GM19193 (cell line): ENCODE data around the gene ANKRD24.

ENCODE experiments used
- POLR2A ChIP-seq: IDR thresholded peaks from 4 replicates; pipeline ENCODE4 v1.6.1; 2011; ENCODE audit not compliant: insufficient read depth, insufficient read length; ENCODE audit errors: extremely low read depth

Gene ANKRD24

DNA sequence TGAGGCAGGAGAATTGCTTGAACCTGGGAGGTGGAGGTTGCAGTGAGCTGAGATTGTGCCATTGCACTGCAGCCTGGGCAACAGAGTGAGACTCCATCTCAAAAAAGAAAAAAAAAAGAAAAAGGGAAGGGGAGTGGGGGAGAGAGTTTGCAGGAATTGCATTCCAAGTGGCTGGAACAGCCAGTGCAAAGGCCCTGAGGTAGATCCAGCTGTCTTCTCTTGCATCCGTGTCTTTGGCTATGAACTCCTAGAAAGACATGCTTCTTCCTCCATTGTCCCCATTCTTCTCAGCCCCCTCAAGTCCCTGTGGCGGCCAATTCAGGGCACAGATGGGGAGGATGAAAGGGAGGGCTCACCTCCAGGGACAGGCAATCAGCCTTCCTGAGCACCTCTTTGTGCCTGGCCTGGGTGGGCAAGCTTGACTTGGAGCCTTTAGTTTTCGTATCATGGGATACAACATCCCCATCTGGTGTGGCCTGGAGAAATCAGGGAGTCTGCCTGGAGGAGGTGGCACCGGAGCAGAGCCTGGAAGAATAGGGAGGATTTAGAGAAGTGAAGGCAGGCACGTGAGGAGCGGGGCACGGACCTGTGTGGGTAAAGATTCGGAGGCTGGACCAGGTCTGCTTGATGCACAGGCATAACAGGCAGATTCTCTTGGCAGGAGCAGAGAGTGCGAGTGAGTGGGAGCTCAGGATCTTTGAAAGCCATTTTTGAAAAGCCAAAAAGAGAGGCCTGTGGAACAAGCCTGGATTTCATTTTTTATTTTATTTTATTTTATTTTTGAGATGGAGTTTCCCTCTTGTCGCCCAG, 5.0 kb downstream of the ANKRD24 start:
- TF ChIP-seq POLR2A: no peak

DNA sequence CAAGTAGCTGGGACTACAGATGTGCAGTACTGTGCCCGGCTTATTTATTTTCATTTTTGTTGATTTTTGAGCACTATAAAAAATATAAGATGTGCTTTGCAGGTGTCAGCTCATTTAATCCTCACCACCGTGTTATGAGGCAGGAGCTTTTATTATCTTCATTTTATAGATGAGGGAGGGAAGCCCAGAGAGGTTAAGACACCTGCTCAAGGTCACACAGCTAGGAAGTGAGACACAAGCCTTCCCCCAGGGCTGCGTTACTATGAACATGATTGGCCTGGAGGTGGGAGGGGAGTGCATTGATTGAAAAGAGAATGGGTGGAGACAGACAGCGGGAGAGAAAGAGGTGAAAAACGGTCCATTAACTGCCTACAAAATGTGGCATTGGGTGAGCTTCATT, 7.2 kb downstream of the ANKRD24 start:
- TF ChIP-seq POLR2A: no peak

DNA sequence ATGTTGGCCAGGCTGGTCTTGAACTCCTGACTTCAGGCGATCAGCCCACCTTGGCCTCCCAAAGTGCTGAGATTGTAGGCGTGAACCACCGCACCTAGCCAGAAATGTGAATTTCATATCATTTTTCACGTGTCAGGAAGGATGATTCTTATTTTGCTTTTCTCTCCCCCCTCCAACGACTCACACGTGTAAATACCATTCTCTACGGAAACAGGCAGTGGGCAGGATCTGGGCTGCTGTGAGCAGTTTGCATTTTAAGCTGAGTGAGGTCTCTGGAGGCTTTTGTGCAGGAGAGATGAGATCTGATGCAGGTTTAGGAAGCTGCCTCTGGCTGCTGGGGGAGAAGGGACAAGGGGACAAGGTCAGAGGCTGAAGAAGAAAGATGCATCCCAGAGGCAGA, 11.9 kb downstream of the ANKRD24 start:
- no peak for TF ChIP-seq POLR2A

DNA sequence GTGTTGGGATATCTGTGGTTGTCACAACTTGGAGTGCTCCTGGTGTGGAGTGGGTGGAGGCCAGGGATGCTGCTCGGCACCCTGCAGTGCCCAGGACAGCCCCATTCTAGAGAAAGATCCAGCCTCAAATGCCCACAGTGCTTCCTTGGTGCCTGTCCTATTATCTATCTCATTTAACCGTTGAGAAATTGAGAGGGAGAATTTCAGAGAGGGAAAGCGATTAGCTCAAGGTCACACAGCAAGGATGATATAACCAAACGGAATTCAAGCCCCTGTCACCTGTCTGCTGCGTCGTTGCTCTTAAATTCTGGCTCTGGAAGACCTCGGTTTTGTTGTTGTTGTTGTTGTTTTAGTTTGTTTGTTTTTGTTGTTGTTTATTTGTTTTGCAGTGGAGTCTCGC, 13.5 kb downstream of the ANKRD24 start:
- no peak for TF ChIP-seq POLR2A

DNA sequence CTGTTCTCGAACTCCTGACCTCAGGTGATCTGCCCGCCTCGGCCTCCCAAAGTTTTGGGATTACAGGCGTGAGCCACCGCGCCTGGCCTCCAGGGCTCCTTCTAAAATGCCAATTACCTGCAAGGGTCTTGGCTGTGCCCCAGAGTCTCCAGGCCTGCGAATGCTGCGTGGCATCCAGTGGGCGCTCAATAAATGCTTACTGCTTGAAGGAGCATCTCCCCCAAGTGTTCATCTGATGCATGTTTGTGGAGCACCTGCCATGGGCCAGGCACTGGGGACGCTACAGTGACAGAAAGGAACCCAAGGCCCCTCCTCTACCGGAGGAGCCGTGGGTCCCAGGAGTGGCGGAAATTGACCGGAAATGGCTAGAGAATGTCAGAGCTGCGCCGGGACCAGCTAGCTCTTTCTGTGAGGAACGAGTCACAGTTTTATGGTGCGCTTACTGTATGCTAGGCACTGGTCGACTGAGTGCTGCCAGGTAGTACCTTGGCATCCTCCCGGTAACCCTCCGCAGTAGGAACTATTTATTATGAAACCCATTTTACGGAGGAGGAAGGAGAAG, 14.2 kb downstream of the ANKRD24 start:
- TF ChIP-seq POLR2A: no peak

DNA sequence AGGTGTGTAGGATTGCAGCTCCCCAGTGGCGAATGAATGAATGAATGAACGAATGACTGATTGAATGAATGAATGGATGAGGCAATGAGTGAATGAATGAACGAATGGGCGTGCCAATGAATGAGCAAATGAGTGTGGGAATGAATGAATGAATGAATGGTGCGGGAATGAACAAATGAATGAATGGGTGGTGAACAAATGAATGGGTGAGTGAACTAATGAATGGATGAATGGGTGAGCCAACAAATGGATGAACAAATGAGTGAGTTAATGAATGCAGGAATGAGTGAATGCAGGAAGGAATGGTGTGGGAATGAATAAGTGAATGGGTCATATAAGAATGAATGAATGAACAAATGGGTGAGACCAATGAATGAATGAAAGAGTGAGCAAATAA, 14.7 kb downstream of the ANKRD24 start:
- TF ChIP-seq POLR2A: no peak

DNA sequence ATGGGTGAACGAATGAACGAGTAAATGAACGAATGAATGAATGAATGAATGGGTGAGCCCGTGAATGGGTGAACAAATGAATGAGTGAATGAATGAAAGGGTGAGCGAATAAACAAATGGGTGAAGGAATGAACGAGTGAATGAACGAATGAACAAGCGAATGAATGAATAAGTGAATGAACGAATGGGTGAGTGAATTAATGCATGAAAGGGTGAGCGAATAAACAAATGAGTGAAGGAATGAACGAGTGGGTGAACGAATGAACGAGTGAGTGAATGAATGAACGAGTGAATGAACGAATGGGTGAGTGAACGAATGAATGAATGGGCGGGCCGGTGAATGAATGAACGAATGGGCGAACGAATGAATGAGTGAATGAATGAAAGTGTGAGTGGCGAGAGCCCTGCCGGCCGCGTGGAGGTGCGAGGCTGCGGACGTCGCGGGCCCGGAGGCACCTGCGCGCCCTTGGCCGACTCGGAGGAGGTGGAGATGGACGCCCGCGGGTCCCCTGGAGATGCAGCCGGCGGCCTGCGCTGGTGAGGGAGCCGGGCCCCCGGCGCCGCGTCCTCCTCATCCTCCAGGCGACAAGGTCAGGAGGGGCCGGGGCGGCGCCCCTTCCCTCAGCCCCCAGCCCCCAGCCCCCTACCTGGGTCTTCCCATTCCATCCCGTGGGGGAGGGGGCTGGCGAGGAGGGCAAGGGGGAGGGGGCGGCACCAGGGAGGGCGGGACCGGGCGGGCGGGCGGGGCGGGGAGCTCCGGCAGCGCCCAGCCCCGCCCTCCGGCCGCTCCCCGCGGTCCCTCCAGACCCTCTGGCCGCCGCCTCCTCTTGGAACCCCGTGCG, 15.4 kb downstream of the ANKRD24 start:
- no peak for TF ChIP-seq POLR2A

DNA sequence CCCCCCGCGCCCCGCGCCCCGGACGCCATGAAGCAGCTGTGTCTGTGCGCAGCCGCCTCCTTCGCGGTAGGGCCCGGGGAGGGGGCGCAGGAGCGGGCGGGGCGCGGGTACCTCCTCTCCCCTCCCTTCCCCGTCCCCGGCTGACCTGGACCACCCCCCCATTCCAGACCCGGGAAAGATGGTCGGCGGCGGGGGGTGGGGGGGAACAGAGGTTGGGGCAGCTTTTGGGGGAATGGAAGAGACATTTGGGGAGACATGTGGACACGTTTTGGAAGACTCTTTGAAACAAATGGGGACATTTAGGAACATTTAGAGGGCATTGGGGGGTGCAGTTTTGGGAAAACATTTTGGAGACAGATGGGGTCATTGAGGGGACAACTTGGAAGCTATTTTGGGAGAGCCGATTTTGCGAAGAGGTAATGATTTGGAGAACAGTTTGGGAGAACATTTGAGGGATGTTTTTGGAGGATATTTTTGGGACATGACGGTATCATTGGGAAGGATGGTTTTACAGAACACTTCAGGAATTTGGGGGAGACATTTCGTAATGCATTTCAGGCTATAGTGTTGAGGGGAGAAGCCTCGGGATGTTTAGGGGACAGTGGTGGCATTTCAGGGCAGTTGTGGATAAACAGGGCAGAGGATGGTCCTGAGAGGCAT, 16.1 kb downstream of the ANKRD24 start:
- no peak for TF ChIP-seq POLR2A

DNA sequence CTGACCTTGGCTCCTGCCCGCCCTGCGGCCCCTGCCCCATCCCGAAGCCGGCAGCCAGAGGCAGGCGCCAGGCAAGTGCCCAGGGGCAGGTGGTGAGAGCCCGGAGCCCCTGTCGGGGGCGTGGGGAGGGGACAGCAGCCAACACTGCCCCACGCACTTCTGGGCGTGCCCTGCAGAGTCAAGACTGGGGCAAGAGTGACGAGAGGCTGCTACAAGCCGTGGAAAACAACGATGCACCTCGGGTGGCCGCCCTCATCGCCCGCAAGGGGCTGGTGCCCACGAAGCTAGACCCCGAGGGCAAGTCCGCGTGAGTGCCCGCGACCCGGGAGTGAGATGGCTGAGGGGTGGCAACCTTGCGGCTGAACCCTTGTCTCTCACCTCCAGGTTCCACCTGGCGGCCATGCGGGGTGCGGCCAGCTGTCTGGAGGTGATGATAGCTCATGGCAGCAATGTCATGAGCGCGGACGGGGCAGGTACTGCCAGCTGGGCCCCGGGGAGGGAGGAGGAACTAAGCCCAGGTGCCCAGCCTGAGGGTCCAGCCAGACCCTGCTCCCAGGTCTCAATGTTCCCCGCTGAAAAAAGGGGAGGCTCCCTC, 17.3 kb downstream of the ANKRD24 start:
- no peak for TF ChIP-seq POLR2A

DNA sequence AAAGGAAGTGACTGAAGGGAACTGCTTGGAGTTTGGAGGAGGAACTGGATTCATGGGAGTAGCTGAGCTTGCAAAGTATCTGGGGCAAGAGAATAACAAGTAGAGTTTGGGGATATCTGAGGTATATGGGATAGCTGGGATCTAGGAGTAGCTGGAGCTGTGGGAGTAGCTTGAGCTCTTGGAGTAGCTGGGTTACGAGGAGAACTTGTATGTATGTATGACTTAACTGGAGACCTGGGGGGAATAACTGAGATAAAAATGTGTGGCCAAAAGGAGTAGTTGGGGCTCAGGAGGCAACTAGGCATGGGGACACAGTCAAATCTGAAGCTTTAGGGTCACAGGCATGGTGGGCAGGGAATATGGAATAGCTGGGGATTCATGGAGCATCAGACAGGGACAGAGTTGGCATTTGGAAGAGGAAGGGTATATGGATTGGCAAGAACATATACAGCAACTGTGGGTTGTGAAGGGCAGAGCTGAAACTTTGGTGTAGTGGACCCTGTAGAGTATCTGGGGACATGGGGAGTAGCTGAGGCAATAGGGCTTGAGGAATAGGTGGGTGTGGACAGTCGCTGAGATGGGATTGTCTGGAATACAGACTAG, 18.6 kb downstream of the ANKRD24 start:
- TF ChIP-seq POLR2A: no peak

DNA sequence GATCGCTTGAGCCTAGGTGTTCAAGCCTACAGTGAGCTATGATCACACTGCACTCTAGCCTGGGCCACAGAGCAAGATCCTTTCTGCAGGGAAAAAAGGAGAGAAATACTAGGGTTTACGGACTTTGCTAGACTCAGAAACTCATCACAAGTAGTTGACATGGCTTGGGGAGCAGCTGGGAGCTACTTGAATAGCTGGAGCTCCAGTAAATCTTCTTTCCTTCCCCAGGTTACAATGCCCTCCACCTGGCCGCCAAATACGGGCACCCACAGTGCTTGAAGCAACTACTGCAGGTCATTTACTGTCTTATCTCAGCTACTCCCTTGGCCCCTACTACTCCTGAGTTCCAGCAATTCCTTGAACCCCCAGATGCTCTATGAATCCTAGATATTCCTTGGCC, 19.3 kb downstream of the ANKRD24 start:
- TF ChIP-seq POLR2A: no peak

DNA sequence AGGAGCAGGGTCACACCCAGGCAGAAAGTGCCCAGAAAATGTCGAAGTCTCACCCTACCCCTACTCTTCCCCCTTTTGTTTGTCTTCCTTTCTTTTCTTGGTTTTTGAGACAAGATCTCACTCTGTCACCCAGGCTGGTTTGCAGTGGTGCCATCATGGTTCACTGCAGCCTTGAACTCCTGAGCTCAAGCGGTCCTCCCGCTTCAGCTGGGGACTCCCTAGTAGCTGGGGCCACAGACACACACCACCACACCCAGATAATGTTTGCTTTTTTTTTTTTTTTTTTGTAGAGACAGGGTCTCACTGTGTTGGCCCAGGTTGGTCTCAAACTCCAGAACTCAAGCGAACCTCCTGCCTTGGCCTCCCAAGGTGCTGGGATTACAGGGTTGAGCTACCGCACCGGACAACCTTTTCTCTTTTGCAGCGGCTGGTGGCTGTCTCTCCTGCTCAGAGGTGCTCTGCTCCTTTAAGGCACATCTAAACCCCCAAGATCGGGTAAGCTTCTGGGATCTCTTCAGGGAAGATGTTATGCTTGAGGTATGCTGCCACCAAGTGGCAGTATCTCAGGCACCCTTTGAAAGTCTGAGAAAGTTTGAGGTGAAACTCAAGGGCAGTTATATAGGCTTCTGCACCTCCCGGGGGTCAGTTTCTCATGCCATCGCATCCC, 24.5 kb downstream of the ANKRD24 start:
- no peak for TF ChIP-seq POLR2A

DNA sequence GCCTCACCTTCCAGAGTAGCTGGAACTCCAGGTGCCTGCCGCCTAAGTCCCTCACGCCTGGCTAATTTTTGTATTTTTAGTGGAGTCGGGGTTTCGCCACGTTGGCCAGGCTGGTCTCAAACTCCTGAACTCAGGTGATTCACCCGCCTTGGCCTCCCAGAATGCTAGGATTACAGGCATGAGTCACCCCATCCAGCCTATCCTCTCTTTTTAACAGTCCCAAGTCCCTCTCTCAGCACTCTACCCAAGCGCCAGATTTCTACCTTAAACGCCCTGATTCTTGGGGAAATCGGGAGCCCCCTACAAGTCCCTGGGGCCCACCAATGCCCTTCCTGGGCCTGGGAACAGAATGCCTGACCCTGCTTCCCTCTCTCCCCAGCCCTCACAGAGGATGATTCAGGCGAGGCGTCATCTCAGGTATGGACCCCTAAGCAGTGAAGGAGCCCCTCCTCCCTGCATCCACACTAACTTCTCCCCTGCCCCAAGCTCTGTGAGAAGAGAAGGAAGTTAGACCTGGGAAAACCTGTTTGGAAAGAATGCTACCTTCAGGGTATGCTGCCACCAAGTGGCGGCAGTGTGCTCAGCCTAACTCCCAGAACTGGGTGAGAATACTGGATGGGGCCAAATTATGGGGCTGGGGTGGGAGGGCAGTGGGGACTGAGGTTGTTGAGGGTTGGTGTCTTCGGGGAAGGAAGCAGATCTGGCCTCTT, 26.1 kb downstream of the ANKRD24 start:
- TF ChIP-seq POLR2A: no peak
